Gastrocnemius medialis (tissue), 4 donors: ENCODE results near the gene CYP2D6. TPM values are rescaled to one million over a fixed set of nuclear protein-coding genes. Genes with fewer than 3 reads are reported as not detected.
"Not testable (repeated sequence)": the region's sequence is repeated elsewhere in the genome, so short reads cannot be mapped to it uniquely, and the experiment has no call there.

Source experiments
- ATAC-seq, 2 donors: fragments of 150-250 bp; one replicate each; pipeline ENCODE4 v1.9.1; 2016
- DNase-seq, 2 donors: peaks; one replicate each; pipeline ENCODE4 v3.0.0-alpha.2; 2019
- H3K27ac ChIP-seq, 4 donors: fragments of 200-600 bp; sonication (generic); 1 replicate in 1 of 4; 2 replicates in 3 of 4; pipeline ENCODE4 v1.5.1; 2016 to 2018; ENCODE audit warnings: mild to moderate bottlenecking in 2 of 4, moderate library complexity in 1 of 4
- H3K27me3 ChIP-seq, 3 donors: fragments of 200-600 bp; sonication (generic) in 2 of 3; 1 replicate in 1 of 3; 2 replicates in 2 of 3; pipeline versions ENCODE4 v1.5.1 to v1.6.0; 2016 to 2019; ENCODE audit warnings: mild to moderate bottlenecking in 1 of 3, moderate library complexity in 1 of 3
- H3K36me3 ChIP-seq, 2 donors: fragments of 200-600 bp; sonication (generic) in 1 of 2; one replicate each; pipeline ENCODE4 v1.5.1; 2017 to 2018
- H3K4me1 ChIP-seq, 2 donors: fragments of 200-600 bp; sonication (generic) in 1 of 2; one replicate each; pipeline ENCODE4 v1.5.1; 2016 to 2017; ENCODE audit warnings: mild to moderate bottlenecking in 2 of 2
- H3K4me3 ChIP-seq, 4 donors: fragments of 200-600 bp; sonication (generic) in 3 of 4; 1 replicate in 1 of 4; 2 replicates in 3 of 4; pipeline ENCODE4 v1.5.1; 2016 to 2019; ENCODE audit warnings: mild to moderate bottlenecking in 2 of 4
- H3K9me3 ChIP-seq, 3 donors: fragments of 200-600 bp; sonication (generic) in 2 of 3; 1 replicate in 1 of 3; 2 replicates in 2 of 3; pipeline ENCODE4 v1.5.1; 2016 to 2019
- CTCF ChIP-seq, 5 experiments: fragments of 450-650 bp in 3 of 5; fragments of 200-600 bp in 2 of 5; sonication (generic) in 2 of 5; IDR thresholded peaks in 4 of 5; conservative IDR thresholded peaks in 1 of 5; 1 replicate in 4 of 5; 2 replicates in 1 of 5; pipeline ENCODE4 v1.5.1; 2016 to 2019; ENCODE audit warnings: antibody characterized with exemption in 5 of 5, mild to moderate bottlenecking in 3 of 5, moderate library complexity in 3 of 5
- POLR2A ChIP-seq, 2 donors: fragments of 450-650 bp; IDR thresholded peaks; one replicate each; pipeline ENCODE4 v1.6.1; 2017; ENCODE audit warnings: antibody characterized with exemption in 2 of 2, mild to moderate bottlenecking in 2 of 2, moderate library complexity in 2 of 2
- in situ Hi-C, 4 donors: fragments of 200-750 bp; cut with MboI; loops; one replicate each; pipeline versions ENCODE4 v1.15.0 to v1.8.0; 2017; ENCODE audit warnings: low sequenced_read_pairs in 4 of 4
- intact Hi-C: fragments of 100-400 bp; cut with DNase I; formaldehyde crosslinking; loops from one replicate; pipeline ENCODE4 v1.15.1; 2023; ENCODE audit warnings: low total_unique reads
- total RNA-seq, 4 donors: library from RNA; depleted of rRNA; stranded (reverse); fragments of >200 nt; gene quantifications; one replicate each; pipeline versions ENCODE4 v1.1.0 to v1.2.3, GENCODE V29; 2016

The CYP2D6 gene
- total RNA-seq, 4 donors from 2014 or later, result 0.15 to 0.24 TPM; not detected in 2

DNA sequence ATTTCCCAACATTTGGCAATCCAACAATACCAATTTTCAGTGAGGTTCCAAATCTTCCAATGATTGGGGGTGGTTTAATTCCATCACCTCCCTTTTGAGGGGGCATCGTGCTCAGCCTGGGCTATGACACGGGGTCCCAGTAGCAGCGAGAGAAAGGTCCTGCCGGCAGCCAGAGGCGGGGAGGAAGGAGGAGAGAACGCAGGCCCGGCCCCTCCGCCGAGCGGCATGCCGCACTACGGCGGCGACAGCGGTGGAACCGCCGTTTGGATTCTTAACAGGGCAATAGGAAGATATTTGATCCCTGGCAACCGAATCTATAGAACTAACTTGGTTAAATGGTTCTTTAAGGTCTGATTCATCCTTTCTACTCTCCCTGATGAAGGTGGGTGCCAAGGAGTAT, 21.8 kb downstream of the CYP2D6 start:
- no peak for TF ChIP-seq POLR2A (IDR thresholded peaks at IDR 0.05)
- TF ChIP-seq CTCF (IDR thresholded peaks at IDR 0.05 in 4 of 5, conservative IDR thresholded peaks at IDR 0.05 in 1 of 5), result no peak
- peaks cover 0 to 10% of the 10 kb centered on the region in 2 donors for H3K36me3 ChIP-seq
- no peaks in the 10 kb centered on the region for H3K9me3 ChIP-seq
- intact Hi-C loops, result no loop called here
- DNase-seq (no peak), ATAC-seq (no peak)
- H3K4me3 ChIP-seq, result no peak overlapping the region
- in situ Hi-C loops, result no loop called here
- no peak overlapping the region for H3K27ac ChIP-seq
- H3K27me3 ChIP-seq, result no peaks in the 10 kb centered on the region
- H3K4me1 ChIP-seq, result no peaks in the 10 kb centered on the region

- H3K36me3 ChIP-seq, H3K4me1 ChIP-seq, H3K27me3 ChIP-seq, H3K27ac ChIP-seq, ATAC-seq, intact Hi-C loops, in situ Hi-C loops, H3K9me3 ChIP-seq, DNase-seq, H3K4me3 ChIP-seq: not testable (repeated sequence)
These were observed 26.2 kb downstream of the CYP2D6 start for GRCh38 chr22:42104332-42104860.

GRCh38 chr22:42101199-42101598, 29.4 kb downstream of the CYP2D6 start:
- peaks cover 0 to 10% of the 10 kb centered on the region in 2 donors for H3K36me3 ChIP-seq
- H3K4me1 ChIP-seq, result no peaks in the 10 kb centered on the region
- no peak overlapping the region for H3K4me3 ChIP-seq
- in situ Hi-C loops, result no loop called here
- DNase-seq (no peak), ATAC-seq (no peak)
- no peak overlapping the region for H3K27ac ChIP-seq
- TF ChIP-seq CTCF (IDR thresholded peaks at IDR 0.05 in 4 of 5, conservative IDR thresholded peaks at IDR 0.05 in 1 of 5), result no peak
- no peak for TF ChIP-seq POLR2A (IDR thresholded peaks at IDR 0.05)
- peaks cover 0 to 6% (median 0%) of the 10 kb centered on the region in 3 donors for H3K9me3 ChIP-seq
- no peaks in the 10 kb centered on the region for H3K27me3 ChIP-seq
- intact Hi-C loops, result no loop called here

GRCh38 chr22:42091455-42091782, 39.2 kb downstream of the CYP2D6 start:
- H3K27me3 ChIP-seq, result no peaks in the 10 kb centered on the region
- H3K4me3 ChIP-seq, result peak overlapping the region; percentile 81 to 99 (median 93)
- H3K9me3 ChIP-seq, result no peaks in the 10 kb centered on the region
- no peak for DNase-seq
- peaks cover 24 to 32% of the 10 kb centered on the region in 2 donors for H3K4me1 ChIP-seq
- intact Hi-C loops, result loop anchor here (1.0 kb wide), 1 partner anchor 346 kb away; no protein-coding TSS in a partner anchor
- in situ Hi-C loops, result loop anchor here in 3 of 4 donors (10.0 to 25.0 kb wide), 3 partner anchors 183 to 346 kb away; partner anchors contain the start of genes NFAM1 (in 3 of the 3) and TCF20 (in 1 of the 3)
- H3K27ac ChIP-seq, result peak overlapping the region; percentile 98 to 100 (median 98)
- H3K36me3 ChIP-seq, result peaks cover 0 to 12% of the 10 kb centered on the region in 2 donors
- TF ChIP-seq POLR2A (IDR thresholded peaks at IDR 0.05) (no peak), CTCF (IDR thresholded peaks at IDR 0.05 in 4 of 5, conservative IDR thresholded peaks at IDR 0.05 in 1 of 5) (no peak)
- ATAC-seq, result peak; percentile 0 to 2

GRCh38 chr22:42090596-42091454, 39.8 kb downstream of the CYP2D6 start, which contains the start of gene NDUFA6:
TSS of gene NDUFA6 (minus strand) at chr22:42090772. CDS start at chr22:42090744, 28 bp downstream.
- intact Hi-C loops (loop anchor here (1.0 kb wide), 3 partner anchors 12 to 346 kb away; partner anchors contain the start of gene SMDT1), in situ Hi-C loops (loop anchor here in 3 of 4 donors (10.0 to 25.0 kb wide), 3 partner anchors 184 to 346 kb away; partner anchors contain the start of genes NFAM1 (in 3 of the 3) and TCF20 (in 1 of the 3))
- Histone ChIP-seq H3K27me3 (no peaks in the 10 kb centered on the region), H3K9me3 (no peaks in the 10 kb centered on the region), H3K27ac (peak within 1 kb of the TSS; percentile 98 to 100 (median 98)), H3K4me3 (peak within 1 kb of the TSS; percentile 81 to 99 (median 95)), H3K36me3 (peaks cover 0 to 18% of the 10 kb centered on the region in 2 donors), H3K4me1 (peaks cover 24 to 38% of the 10 kb centered on the region in 2 donors)
- DNase-seq (peak; percentile 100), ATAC-seq (peak; percentile 97 to 99)
- TF ChIP-seq POLR2A (IDR thresholded peaks at IDR 0.05) (peak; percentile 95 to 97), CTCF (IDR thresholded peaks at IDR 0.05 in 4 of 5, conservative IDR thresholded peaks at IDR 0.05 in 1 of 5) (peak; percentile 92 to 96 (median 96))
